Measurements from ENCODE around the gene MGLL. TPM values are rescaled to one million over a fixed set of nuclear protein-coding genes. Genes with fewer than 3 reads are reported as not detected.

MGLL gene
- total RNA-seq, 1 donor from 2014 or later: 10.3 TPM

DNA sequence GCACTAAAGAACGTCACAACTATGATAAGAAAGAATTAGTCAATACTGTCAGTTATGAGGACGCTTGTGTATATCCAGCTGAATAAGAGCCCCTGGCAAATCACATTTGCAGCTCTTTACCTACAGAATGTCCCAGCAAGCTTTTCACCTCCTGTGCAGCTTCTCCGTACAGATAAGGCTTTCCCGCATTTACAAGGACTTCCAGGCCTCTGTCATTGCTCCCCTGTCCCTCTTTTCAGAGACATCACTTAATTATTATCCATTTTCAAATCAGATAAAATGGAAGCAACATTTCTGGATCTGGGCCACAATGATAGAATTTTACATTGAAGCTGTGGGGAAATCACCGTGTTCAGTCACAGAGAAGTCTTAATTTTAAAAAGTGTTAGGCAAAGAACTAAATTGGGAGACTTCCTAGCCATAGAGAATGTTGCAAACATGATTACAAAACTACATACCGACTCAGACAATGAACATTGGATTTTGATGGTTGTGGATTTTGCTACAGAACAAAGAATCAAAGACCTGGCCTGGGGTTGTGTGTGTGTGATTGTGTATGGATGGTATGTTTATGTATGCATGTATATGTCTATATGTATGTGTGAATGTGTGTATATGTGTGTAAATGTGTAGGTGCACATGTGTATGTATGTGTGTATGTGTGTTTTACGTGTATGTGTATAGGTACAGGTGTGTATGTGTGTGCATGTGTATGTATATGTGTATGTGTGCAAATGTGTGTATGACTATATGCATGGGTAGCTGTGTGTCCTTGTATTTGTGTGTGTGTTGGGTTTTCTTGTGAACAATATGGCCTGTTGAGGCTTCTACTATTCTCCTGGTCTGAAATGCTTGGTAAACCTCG, 41.5 kb downstream of the MGLL start:
- peaks cover 6% of the 10 kb centered on the region for H3K36me3 Mint-ChIP-seq (ENCODE audit: unreplicated experiment)
- peaks cover 5% of the 10 kb centered on the region for H3K9me3 Mint-ChIP-seq (ENCODE audit: unreplicated experiment)
- DNase-seq: no peak
- H3K27ac Mint-ChIP-seq (ENCODE audit: unreplicated experiment): no peak overlapping the region
- no peak overlapping the region for H3K4me3 Mint-ChIP-seq (ENCODE audit: unreplicated experiment)
- H3K27me3 Mint-ChIP-seq (ENCODE audit: unreplicated experiment): peaks cover 9% of the 10 kb centered on the region
- TF ChIP-seq CTCF (IDR thresholded peaks at IDR 0.05; ENCODE audit: partially characterized antibody, unreplicated experiment): no peak
- peaks cover 25% of the 10 kb centered on the region for H3K4me1 Mint-ChIP-seq (ENCODE audit: low read depth, unreplicated experiment)

- TF ChIP-seq CTCF (IDR thresholded peaks at IDR 0.05; ENCODE audit: partially characterized antibody, unreplicated experiment): no peak
These were observed 42.6 kb downstream of the MGLL start for GRCh38 chr3:127779747-127780146.

GRCh38 chr3:127777921-127778656, 44.2 kb downstream of the MGLL start:
- no peak for DNase-seq
- Mint-ChIP-seq H3K27me3 (ENCODE audit: unreplicated experiment) (peaks cover 11% of the 10 kb centered on the region), H3K4me1 (ENCODE audit: low read depth, unreplicated experiment) (peaks cover 28% of the 10 kb centered on the region), H3K4me3 (ENCODE audit: unreplicated experiment) (no peak overlapping the region), H3K27ac (ENCODE audit: unreplicated experiment) (no peak overlapping the region), H3K36me3 (ENCODE audit: unreplicated experiment) (peaks cover 6% of the 10 kb centered on the region), H3K9me3 (ENCODE audit: unreplicated experiment) (peaks cover 14% of the 10 kb centered on the region)
- TF ChIP-seq CTCF (IDR thresholded peaks at IDR 0.05; ENCODE audit: partially characterized antibody, unreplicated experiment): no peak

More at GRCh38 chr3:127779747-127780146, 42.6 kb downstream of the MGLL start:
- Mint-ChIP-seq H3K9me3 (ENCODE audit: unreplicated experiment) (peaks cover 10% of the 10 kb centered on the region), H3K4me1 (ENCODE audit: low read depth, unreplicated experiment) (peaks cover 29% of the 10 kb centered on the region), H3K27ac (ENCODE audit: unreplicated experiment) (no peak overlapping the region), H3K36me3 (ENCODE audit: unreplicated experiment) (peaks cover 6% of the 10 kb centered on the region), H3K27me3 (ENCODE audit: unreplicated experiment) (peaks cover 9% of the 10 kb centered on the region), H3K4me3 (ENCODE audit: unreplicated experiment) (no peak overlapping the region)
- no peak for DNase-seq

DNA sequence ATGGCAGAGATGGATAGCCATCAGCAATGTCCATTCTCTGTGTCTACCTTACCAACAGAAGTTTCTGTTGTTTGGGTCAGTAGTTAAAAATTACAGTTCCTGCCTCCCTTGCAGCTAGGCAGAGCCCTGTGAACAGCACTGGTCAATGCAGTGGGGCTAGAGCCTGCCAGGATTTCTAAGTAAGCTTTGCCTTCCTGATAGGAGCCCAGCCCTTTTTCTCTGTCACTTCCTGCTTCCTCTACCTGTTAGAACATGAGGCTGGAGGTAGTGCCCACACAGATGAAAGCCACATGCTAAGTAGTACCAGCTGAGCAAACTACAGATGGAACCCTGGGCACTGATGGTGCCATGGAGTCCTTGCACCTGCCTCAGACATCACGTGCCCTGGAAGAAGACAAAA, 45.0 kb downstream of the MGLL start:
- no peak overlapping the region for H3K27ac Mint-ChIP-seq (ENCODE audit: unreplicated experiment)
- H3K36me3 Mint-ChIP-seq (ENCODE audit: unreplicated experiment): peaks cover 6% of the 10 kb centered on the region
- peaks cover 11% of the 10 kb centered on the region for H3K27me3 Mint-ChIP-seq (ENCODE audit: unreplicated experiment)
- H3K4me1 Mint-ChIP-seq (ENCODE audit: low read depth, unreplicated experiment): peaks cover 28% of the 10 kb centered on the region
- no peak for TF ChIP-seq CTCF (IDR thresholded peaks at IDR 0.05; ENCODE audit: partially characterized antibody, unreplicated experiment)
- peaks cover 18% of the 10 kb centered on the region for H3K9me3 Mint-ChIP-seq (ENCODE audit: unreplicated experiment)
- DNase-seq: no peak
- H3K4me3 Mint-ChIP-seq (ENCODE audit: unreplicated experiment): no peak overlapping the region

Measured in glutamatergic neuron (in vitro differentiated cells).